ENCODE data around the gene NPM1.
"Not testable (repeated sequence)": the region's sequence is repeated elsewhere in the genome, so short reads cannot be mapped to it uniquely, and the experiment has no call there.

Gene NPM1

DNA sequence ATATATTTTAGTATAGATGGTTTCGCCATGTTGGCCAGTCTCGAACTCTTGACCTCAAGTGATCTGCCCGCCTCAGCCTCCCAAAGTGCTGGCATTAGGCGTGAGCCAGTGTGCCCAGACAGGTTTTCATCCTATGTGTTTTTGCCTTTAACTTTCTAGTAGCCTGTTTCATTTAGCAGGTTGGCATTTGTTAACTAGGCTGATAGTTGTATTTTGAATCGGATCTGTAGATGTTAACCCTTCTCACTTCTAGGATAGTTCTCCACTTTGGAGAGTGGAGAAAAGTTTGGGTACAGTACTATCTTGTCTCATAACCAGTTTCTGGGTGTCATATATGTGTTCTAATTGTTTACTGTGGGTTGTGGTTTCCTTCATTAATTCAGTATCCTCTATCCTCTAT is 24.5 kb downstream of the NPM1 start:
- peaks cover 19% of the 10 kb centered on the region for H3K36me3 Mint-ChIP-seq
- no peak overlapping the region for H3K27ac Mint-ChIP-seq
- DNase-seq (ENCODE audit: low spot score in 2 of 2) (no peak), ATAC-seq (ENCODE audit: low read depth) (no peak)
- H3K27me3 Mint-ChIP-seq = no peaks in the 10 kb centered on the region
- no peaks in the 10 kb centered on the region for H3K4me1 Mint-ChIP-seq
- no peaks in the 10 kb centered on the region for H3K9me3 Mint-ChIP-seq
- H3K4me3 Mint-ChIP-seq = no peak overlapping the region

DNA sequence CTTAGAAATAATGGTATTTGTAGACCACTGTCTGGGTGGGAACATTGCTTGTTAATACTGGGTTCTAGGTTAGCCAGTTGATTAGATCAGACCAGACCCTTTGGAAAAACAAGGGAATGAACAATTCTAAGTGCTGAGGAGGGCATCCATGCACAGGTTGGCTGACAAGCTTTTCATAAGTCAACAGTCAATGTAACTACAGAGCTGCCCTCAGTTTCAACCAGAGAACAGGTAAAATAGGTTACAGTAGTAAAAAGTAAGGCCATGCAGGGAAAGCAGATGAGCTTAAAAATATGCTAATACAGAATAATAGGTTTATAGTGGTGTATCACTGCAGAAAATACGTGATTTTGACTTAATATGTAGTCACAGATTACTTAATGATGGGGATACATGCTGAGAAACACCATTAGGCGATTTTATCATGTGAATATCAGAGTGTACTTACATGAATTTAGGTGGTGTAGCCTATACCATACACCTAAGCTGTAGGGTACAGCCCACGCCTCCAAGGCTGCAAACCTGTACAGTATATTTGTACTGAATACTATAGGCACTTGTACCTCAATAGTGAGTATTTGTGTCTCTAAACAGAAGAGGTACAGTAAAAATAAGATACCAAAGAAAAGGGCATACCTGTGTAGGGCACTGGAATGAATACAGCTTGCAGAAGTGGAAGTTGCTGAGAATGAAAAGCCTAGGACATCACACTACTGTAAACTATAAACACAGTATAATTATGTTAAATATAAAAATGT is 25.7 kb downstream of the NPM1 start:
- ATAC-seq (ENCODE audit: low read depth) (no peak), DNase-seq (ENCODE audit: low spot score in 2 of 2) (no peak)
- Mint-ChIP-seq H3K27ac (peak overlapping the region; percentile 31), H3K36me3 (peaks cover 13% of the 10 kb centered on the region), H3K9me3 (no peaks in the 10 kb centered on the region), H3K27me3 (no peaks in the 10 kb centered on the region), H3K4me1 (peaks cover under 1% of the 10 kb centered on the region), H3K4me3 (no peak overlapping the region)

- peaks cover 11% of the 10 kb centered on the region for H3K36me3 Mint-ChIP-seq
- not testable (repeated sequence) for H3K4me1 Mint-ChIP-seq; H3K27ac Mint-ChIP-seq; DNase-seq (ENCODE audit: low spot score in 2 of 2); H3K27me3 Mint-ChIP-seq; H3K9me3 Mint-ChIP-seq; H3K4me3 Mint-ChIP-seq; ATAC-seq (ENCODE audit: low read depth)
These were observed 26.3 kb downstream of the NPM1 start for GRCh38 chr5:171413993-171414392.

- DNase-seq (ENCODE audit: low spot score in 2 of 2) (no peak), ATAC-seq (ENCODE audit: low read depth) (no peak)
- no peak overlapping the region for H3K4me3 Mint-ChIP-seq
- no peak overlapping the region for H3K27ac Mint-ChIP-seq
- H3K36me3 Mint-ChIP-seq = peaks cover 11% of the 10 kb centered on the region
- no peaks in the 10 kb centered on the region for H3K9me3 Mint-ChIP-seq
- peaks cover 5% of the 10 kb centered on the region for H3K4me1 Mint-ChIP-seq
- H3K27me3 Mint-ChIP-seq = peaks cover 1% of the 10 kb centered on the region
These were observed 27.6 kb downstream of the NPM1 start for GRCh38 chr5:171415115-171415730.

GRCh38 chr5:171416160-171417049 is 28.8 kb downstream of the NPM1 start:
- DNase-seq (ENCODE audit: low spot score in 2 of 2) = no peak
- Mint-ChIP-seq H3K4me1 (peaks cover 6% of the 10 kb centered on the region), H3K4me3 (no peak overlapping the region), H3K36me3 (peaks cover 11% of the 10 kb centered on the region), H3K9me3 (no peaks in the 10 kb centered on the region), H3K27ac (no peak overlapping the region), H3K27me3 (peaks cover 1% of the 10 kb centered on the region)
- ATAC-seq (ENCODE audit: low read depth) = no peak

- no peaks in the 10 kb centered on the region for H3K9me3 Mint-ChIP-seq
- H3K27ac Mint-ChIP-seq = no peak overlapping the region
These were observed 30.8 kb downstream of the NPM1 start for GRCh38 chr5:171418316-171418981.

DNA sequence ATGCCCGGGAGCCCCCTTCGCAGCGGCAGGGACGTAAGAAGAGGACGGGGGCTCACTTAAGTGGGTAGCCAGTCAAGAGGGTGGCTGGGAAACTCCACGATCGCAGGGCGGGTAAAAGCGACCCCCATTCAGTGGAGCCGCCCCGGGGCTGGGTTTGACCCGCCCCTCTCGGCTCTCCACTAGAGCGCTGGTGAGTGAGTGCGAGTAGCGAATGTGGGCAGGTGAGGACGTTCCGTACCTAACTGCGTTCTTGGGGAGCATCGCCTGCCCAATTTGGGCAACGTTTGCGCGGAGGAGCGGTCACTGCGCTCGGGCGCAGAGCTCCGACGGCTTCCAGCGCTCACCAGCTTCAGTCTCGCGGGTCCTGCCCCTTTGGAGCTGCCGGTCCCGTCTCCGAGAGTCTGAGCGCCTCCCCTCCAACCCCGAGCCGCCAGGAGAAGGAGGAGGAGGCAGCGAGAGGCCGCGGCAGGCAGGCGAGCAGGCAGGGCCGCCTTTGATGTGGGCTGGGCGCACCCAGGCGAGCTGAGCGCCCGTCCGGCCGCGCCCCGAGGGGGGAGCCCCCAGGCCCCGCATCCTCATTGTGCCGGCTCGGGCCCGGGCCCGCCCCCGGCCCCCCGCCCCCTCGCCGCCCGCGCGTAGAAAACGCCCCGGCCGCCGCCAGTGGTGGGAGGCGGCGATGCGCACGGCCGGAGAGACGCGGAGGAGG is 31.5 kb downstream of the NPM1 start, which contains the start of gene FGF18:
Gene FGF18 (plus strand): TSS at position 666 of the 706 bp plus-strand sequence. CDS start 553 bp downstream, outside the sequence.
- peak; percentile 68 for ATAC-seq (ENCODE audit: low read depth)
- Mint-ChIP-seq H3K27ac (no peak within 1 kb of the TSS), H3K4me3 (peak within 1 kb of the TSS; percentile 86), H3K9me3 (no peaks in the 10 kb centered on the region), H3K4me1 (peaks cover 6% of the 10 kb centered on the region), H3K36me3 (no peaks in the 10 kb centered on the region), H3K27me3 (peaks cover 1% of the 10 kb centered on the region)
- DNase-seq (ENCODE audit: low spot score in 2 of 2) = peak; percentile 16 to 51

More at GRCh38 chr5:171418316-171418981, 30.8 kb downstream of the NPM1 start:
- peak; percentile 49 for ATAC-seq (ENCODE audit: low read depth)
- H3K4me3 Mint-ChIP-seq = peak overlapping the region; percentile 86
- DNase-seq (ENCODE audit: low spot score in 2 of 2) = peak in 1 of 2 donors; percentile 29
- H3K4me1 Mint-ChIP-seq = peaks cover 6% of the 10 kb centered on the region
- peaks cover 1% of the 10 kb centered on the region for H3K27me3 Mint-ChIP-seq
- H3K36me3 Mint-ChIP-seq = no peaks in the 10 kb centered on the region

- Mint-ChIP-seq H3K27me3 (peaks cover 1% of the 10 kb centered on the region), H3K4me3 (peak overlapping the region; percentile 86), H3K9me3 (no peaks in the 10 kb centered on the region), H3K36me3 (no peaks in the 10 kb centered on the region), H3K27ac (no peak overlapping the region), H3K4me1 (peaks cover 6% of the 10 kb centered on the region)
- ATAC-seq (ENCODE audit: low read depth) = peak; percentile 57
- DNase-seq (ENCODE audit: low spot score in 2 of 2) = peak; percentile 11 to 51
These were observed 32.2 kb downstream of the NPM1 start for GRCh38 chr5:171419688-171420430.

DNA sequence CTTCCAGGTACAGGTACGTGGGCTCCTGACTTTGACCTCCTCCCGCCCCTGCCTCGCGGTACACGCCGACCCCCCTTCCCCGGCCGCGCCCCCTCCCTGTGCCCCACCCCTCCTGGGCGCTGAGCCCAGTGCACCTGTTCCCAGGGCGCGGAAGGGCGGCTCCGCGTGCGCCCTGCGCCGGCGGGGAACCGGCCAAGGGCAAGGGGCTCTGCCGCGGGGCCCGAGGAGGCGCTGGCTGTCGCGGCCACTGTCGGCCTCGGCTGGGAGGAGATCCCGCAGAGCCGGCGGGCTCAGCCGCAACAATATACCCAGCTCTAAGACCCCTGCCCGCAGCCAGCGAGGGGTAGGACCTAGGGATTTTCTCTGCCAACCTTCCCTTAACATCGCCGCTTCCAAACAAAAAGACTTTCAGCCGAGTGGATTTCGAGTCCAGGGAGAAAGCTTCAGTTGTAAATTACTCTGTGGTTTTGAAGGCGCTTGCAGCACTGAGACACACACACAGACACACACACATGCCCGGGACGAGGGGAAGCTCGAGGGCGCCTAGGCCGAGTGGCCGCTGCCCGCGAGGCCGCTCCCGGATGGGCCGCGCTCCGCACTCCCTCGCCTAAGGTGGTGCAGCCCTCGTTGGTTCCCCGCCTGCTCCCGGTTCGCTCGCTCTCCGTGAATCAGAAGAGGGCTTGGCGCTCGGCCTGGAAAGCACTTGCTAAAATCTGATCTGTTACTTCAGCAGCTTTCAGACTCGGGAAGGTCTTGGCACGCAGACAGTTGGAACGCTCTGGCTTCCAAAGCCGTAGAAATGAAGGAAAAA is 33.0 kb downstream of the NPM1 start:
- Mint-ChIP-seq H3K36me3 (no peaks in the 10 kb centered on the region), H3K27me3 (peaks cover 1% of the 10 kb centered on the region), H3K4me3 (peak overlapping the region; percentile 86), H3K27ac (no peak overlapping the region), H3K4me1 (peaks cover 6% of the 10 kb centered on the region), H3K9me3 (no peaks in the 10 kb centered on the region)
- DNase-seq (ENCODE audit: low spot score in 2 of 2) (no peak), ATAC-seq (ENCODE audit: low read depth) (no peak)

GRCh38 chr5:171421331-171422262 is 33.9 kb downstream of the NPM1 start:
- Mint-ChIP-seq H3K4me1 (peaks cover 6% of the 10 kb centered on the region), H3K27ac (no peak overlapping the region), H3K27me3 (peaks cover 1% of the 10 kb centered on the region), H3K4me3 (no peak overlapping the region), H3K36me3 (no peaks in the 10 kb centered on the region), H3K9me3 (no peaks in the 10 kb centered on the region)
- ATAC-seq (ENCODE audit: low read depth) = no peak
- no peak for DNase-seq (ENCODE audit: low spot score in 2 of 2)

- no peak for DNase-seq (ENCODE audit: low spot score in 2 of 2)
- ATAC-seq (ENCODE audit: low read depth) = no peak
- Mint-ChIP-seq H3K27me3 (peaks cover 1% of the 10 kb centered on the region), H3K36me3 (no peaks in the 10 kb centered on the region), H3K27ac (no peak overlapping the region), H3K4me1 (peaks cover 6% of the 10 kb centered on the region), H3K9me3 (no peaks in the 10 kb centered on the region), H3K4me3 (no peak overlapping the region)
These were observed 34.8 kb downstream of the NPM1 start for GRCh38 chr5:171422495-171422894.
